Loucy (cell line): Measurements from ENCODE around the gene CCDC158.

Experiments
- EZH2phosphoT487 ChIP-seq: fragments of 200-600 bp; IDR thresholded peaks from 2 replicates; pipeline ENCODE4 v1.6.1; 2018; ENCODE audit warnings: antibody characterized with exemption, mild to moderate bottlenecking, moderate library complexity, borderline replicate concordance
- TF ChIP-seq, protein P1 (sequence below): fragments of 200-600 bp; sonication (generic); conservative IDR thresholded peaks from 2 replicates; pipeline ENCODE4 v1.5.1; 2014; ENCODE audit warnings: mild to moderate bottlenecking, antibody characterized with exemption, low read length

DNA sequence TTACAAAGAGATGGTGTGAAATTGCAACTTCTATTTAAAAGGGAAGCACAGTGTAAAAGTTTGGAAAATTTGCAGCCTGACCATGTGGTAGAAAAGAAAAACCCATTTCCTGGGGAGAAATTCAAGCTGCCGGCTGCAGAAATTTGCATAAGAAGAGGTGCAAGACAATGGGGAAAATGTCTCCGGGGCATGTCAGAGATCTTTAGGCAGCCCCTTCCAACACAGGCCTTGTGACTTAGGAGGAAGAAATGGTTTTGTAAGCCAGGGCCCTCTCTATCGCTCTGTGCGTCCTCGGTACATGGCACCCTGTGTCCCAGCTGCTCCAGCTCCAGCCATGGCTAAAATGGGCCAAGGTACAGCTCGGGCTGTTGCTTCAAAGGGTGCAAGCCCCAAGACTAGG, 40.4 kb downstream of the CCDC158 start:
- TF ChIP-seq, protein P1, sequence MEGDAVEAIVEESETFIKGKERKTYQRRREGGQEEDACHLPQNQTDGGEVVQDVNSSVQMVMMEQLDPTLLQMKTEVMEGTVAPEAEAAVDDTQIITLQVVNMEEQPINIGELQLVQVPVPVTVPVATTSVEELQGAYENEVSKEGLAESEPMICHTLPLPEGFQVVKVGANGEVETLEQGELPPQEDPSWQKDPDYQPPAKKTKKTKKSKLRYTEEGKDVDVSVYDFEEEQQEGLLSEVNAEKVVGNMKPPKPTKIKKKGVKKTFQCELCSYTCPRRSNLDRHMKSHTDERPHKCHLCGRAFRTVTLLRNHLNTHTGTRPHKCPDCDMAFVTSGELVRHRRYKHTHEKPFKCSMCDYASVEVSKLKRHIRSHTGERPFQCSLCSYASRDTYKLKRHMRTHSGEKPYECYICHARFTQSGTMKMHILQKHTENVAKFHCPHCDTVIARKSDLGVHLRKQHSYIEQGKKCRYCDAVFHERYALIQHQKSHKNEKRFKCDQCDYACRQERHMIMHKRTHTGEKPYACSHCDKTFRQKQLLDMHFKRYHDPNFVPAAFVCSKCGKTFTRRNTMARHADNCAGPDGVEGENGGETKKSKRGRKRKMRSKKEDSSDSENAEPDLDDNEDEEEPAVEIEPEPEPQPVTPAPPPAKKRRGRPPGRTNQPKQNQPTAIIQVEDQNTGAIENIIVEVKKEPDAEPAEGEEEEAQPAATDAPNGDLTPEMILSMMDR, result no peak
- TF ChIP-seq EZH2phosphoT487, result no peak
